ENCODE results near the gene MTMR2.
A peak's percentile ranks its signal among the peaks of the same experiment; 100 is the strongest.
"Not testable (repeated sequence)": the region's sequence is repeated elsewhere in the genome, so short reads cannot be mapped to it uniquely, and the experiment has no call there.

Gene MTMR2

DNA sequence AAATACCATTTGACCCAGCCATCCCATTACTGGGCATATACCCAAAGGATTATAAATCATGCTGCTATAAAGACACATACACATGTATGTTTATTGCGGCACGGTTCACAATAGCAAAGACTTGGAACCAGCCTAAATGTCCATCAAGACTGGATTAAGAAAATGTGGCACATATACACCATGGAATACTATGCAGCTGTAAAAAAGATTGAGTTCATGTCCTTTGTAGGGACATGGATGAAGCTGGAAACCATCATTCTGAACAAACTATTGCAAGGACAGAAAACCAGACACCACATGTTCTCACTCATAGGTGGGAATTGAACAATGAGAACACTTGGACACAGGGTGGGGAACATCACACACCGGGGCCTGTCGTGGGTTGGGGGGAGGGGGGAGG lies 112.9 kb downstream of the MTMR2 start:
- not testable (repeated sequence) for H3K27me3 ChIP-seq (ENCODE audit: low read depth, low read length); H3K27ac ChIP-seq (ENCODE audit: low read length); H3K4me1 ChIP-seq (ENCODE audit: control insufficient read depth in 1 of 2, insufficient read depth in 2 of 2, low read length in 2 of 2); H3K4me3 ChIP-seq (ENCODE audit: low read depth in 1 of 2, low read length in 2 of 2); H3K36me3 ChIP-seq (ENCODE audit: control insufficient read depth in 1 of 2, insufficient read depth in 2 of 2, low read length in 2 of 2); H3K9me3 ChIP-seq (ENCODE audit: control insufficient read depth in 1 of 2, low read length in 2 of 2)

DNA sequence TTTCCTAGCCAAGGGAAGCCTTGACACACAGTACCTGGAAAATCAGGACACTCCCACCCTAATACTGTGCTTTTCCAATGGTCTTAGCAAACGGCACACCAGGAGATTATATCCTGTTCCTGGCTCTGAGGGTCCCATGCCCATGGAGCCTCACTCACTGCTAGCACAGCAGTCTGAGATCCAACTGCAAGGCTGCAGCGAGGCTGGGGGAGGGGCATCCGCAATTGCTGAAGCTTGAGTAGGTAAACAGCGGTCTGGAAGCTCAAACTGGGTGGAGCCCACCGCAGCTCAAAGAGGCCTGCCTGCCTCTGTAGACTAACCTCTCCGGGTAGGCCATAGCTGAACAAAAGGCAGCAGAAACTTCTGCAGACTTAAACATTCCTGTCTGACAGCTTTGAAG lies 117.4 kb downstream of the MTMR2 start:
- not testable (repeated sequence) for H3K27me3 ChIP-seq (ENCODE audit: low read depth, low read length); H3K27ac ChIP-seq (ENCODE audit: low read length); H3K4me3 ChIP-seq (ENCODE audit: low read depth in 1 of 2, low read length in 2 of 2); H3K4me1 ChIP-seq (ENCODE audit: control insufficient read depth in 1 of 2, insufficient read depth in 2 of 2, low read length in 2 of 2); H3K9me3 ChIP-seq (ENCODE audit: control insufficient read depth in 1 of 2, low read length in 2 of 2)
- H3K36me3 ChIP-seq (ENCODE audit: control insufficient read depth in 1 of 2, insufficient read depth in 2 of 2, low read length in 2 of 2) = peaks cover 4 to 11% of the 10 kb centered on the region in 2 donors

DNA sequence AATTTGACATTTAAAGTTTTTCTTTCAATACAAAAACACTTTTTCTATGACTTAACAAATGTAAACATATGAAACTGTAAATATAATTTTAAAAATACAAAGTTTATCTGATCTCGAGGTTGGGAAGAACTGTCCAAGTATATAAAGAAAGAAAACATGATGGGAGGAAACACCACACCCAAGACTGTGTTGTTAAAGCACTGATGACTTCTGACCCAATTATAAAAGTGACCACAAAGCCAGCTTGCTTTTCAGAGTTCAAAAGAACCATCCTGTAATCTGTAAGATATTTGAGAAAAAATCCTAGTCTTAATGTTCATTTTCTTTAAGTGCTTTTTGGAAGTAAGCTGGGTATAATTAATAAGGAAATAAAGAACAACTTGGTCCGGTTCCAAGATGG lies 118.0 kb downstream of the MTMR2 start:
- H3K27me3 ChIP-seq (ENCODE audit: low read depth, low read length) = no peaks in the 10 kb centered on the region
- H3K27ac ChIP-seq (ENCODE audit: low read length) = no peak overlapping the region
- no peak overlapping the region for H3K4me3 ChIP-seq (ENCODE audit: low read depth in 1 of 2, low read length in 2 of 2)
- H3K4me1 ChIP-seq (ENCODE audit: control insufficient read depth in 1 of 2, insufficient read depth in 2 of 2, low read length in 2 of 2) = no peaks in the 10 kb centered on the region
- H3K9me3 ChIP-seq (ENCODE audit: control insufficient read depth in 1 of 2, low read length in 2 of 2) = no peaks in the 10 kb centered on the region
- H3K36me3 ChIP-seq (ENCODE audit: control insufficient read depth in 1 of 2, insufficient read depth in 2 of 2, low read length in 2 of 2) = peaks cover 4 to 12% of the 10 kb centered on the region in 2 donors

DNA sequence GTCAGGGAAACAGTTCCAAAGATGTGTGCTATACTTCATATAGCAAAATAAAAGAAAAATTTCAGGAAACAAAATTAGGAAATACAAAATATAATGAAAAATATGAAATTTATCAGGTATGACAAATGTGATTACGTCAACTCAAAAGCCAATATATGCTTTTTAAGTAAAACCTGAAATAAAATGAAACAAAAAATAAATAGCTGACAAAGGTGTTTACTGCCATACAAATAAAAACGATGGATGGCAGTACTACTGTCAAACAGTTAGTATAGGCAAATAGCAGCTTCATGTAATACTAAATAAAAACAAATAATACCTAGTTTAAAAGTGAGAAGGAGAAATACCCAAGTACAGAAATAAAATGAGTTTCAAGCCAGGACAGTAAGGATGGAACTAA lies 119.9 kb downstream of the MTMR2 start:
- H3K27ac ChIP-seq (ENCODE audit: low read length) = no peak overlapping the region
- H3K36me3 ChIP-seq (ENCODE audit: control insufficient read depth in 1 of 2, insufficient read depth in 2 of 2, low read length in 2 of 2) = peaks cover 4 to 25% of the 10 kb centered on the region in 2 donors
- no peaks in the 10 kb centered on the region for H3K27me3 ChIP-seq (ENCODE audit: low read depth, low read length)

DNA sequence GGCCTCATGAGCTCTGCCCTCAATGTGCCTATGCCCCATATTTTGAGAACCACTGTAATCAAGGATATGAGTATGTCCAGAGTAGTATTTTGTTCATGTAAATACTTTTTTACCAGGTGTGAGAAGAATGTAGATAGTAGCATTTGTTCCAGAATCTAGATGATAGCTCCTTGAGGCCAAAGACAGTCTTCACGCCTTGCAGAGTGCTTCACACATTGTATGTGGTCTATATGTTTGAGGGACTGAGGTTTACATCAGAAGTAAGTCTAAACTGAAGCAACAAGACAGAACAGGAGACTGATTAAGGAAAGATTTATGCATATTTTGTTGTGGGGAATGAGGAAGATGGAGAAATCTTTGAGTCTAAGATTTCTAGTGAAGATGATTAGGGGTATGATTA lies 121.1 kb downstream of the MTMR2 start:
- Histone ChIP-seq H3K4me1 (ENCODE audit: control insufficient read depth in 1 of 2, insufficient read depth in 2 of 2, low read length in 2 of 2) (no peaks in the 10 kb centered on the region), H3K27me3 (ENCODE audit: low read depth, low read length) (no peaks in the 10 kb centered on the region), H3K4me3 (ENCODE audit: low read depth in 1 of 2, low read length in 2 of 2) (no peak overlapping the region), H3K9me3 (ENCODE audit: control insufficient read depth in 1 of 2, low read length in 2 of 2) (no peaks in the 10 kb centered on the region), H3K27ac (ENCODE audit: low read length) (no peak overlapping the region), H3K36me3 (ENCODE audit: control insufficient read depth in 1 of 2, insufficient read depth in 2 of 2, low read length in 2 of 2) (peaks cover 4 to 25% of the 10 kb centered on the region in 2 donors)

More for the DNA sequence above, 119.9 kb downstream of the MTMR2 start:
- Histone ChIP-seq H3K4me3 (ENCODE audit: low read depth in 1 of 2, low read length in 2 of 2) (no peak overlapping the region), H3K9me3 (ENCODE audit: control insufficient read depth in 1 of 2, low read length in 2 of 2) (no peaks in the 10 kb centered on the region), H3K4me1 (ENCODE audit: control insufficient read depth in 1 of 2, insufficient read depth in 2 of 2, low read length in 2 of 2) (no peaks in the 10 kb centered on the region)

DNA sequence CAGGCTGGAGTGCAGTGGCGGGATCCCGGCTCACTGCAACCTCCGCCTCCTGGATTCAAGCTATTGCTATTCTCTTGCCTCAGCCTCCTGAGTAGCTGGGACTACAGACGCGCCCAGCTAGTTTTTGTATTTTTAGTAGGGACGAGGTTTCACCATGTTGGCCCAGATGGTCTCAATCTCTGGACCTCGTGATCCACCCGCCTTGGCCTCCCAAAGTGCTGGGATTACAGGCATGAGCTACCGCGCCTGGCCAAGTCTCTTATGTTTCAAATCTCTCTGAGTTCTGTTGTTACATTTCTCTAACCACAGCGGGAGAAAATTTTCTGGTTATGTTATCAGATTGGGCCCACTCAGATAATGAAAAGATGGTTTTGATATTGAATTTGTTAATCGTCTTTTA lies 123.5 kb downstream of the MTMR2 start:
- H3K4me1 ChIP-seq (ENCODE audit: control insufficient read depth in 1 of 2, insufficient read depth in 2 of 2, low read length in 2 of 2) = no peaks in the 10 kb centered on the region

DNA sequence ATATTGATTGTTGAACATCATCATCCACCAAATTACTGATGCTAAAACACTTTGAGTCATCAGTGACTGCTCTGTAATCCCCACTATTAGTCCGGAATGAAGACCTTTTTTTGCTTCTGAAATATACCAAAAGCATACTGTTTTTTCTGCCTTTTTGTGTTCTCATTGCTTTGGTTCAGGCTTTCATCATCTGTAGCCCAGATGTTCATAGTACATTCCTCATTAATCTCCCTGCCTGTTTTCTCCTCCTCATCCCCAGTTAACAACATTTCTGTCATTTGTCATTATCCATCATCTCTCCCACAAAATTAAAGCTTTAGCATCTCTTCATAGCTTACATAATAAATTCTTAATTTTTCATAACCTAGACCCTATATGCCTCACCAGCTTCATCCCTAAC lies 124.4 kb downstream of the MTMR2 start:
- H3K4me1 ChIP-seq (ENCODE audit: control insufficient read depth in 1 of 2, insufficient read depth in 2 of 2, low read length in 2 of 2) = no peaks in the 10 kb centered on the region
- no peak overlapping the region for H3K27ac ChIP-seq (ENCODE audit: low read length)
- H3K27me3 ChIP-seq (ENCODE audit: low read depth, low read length) = no peaks in the 10 kb centered on the region
- no peak overlapping the region for H3K4me3 ChIP-seq (ENCODE audit: low read depth in 1 of 2, low read length in 2 of 2)
- H3K36me3 ChIP-seq (ENCODE audit: control insufficient read depth in 1 of 2, insufficient read depth in 2 of 2, low read length in 2 of 2) = peaks cover 0 to 25% of the 10 kb centered on the region in 2 donors
- no peaks in the 10 kb centered on the region for H3K9me3 ChIP-seq (ENCODE audit: control insufficient read depth in 1 of 2, low read length in 2 of 2)

More for the DNA sequence above, 123.5 kb downstream of the MTMR2 start:
- Histone ChIP-seq H3K36me3 (ENCODE audit: control insufficient read depth in 1 of 2, insufficient read depth in 2 of 2, low read length in 2 of 2) (peaks cover 0 to 25% of the 10 kb centered on the region in 2 donors), H3K9me3 (ENCODE audit: control insufficient read depth in 1 of 2, low read length in 2 of 2) (no peaks in the 10 kb centered on the region), H3K4me3 (ENCODE audit: low read depth in 1 of 2, low read length in 2 of 2) (no peak overlapping the region), H3K27me3 (ENCODE audit: low read depth, low read length) (no peaks in the 10 kb centered on the region), H3K27ac (ENCODE audit: low read length) (no peak overlapping the region)

DNA sequence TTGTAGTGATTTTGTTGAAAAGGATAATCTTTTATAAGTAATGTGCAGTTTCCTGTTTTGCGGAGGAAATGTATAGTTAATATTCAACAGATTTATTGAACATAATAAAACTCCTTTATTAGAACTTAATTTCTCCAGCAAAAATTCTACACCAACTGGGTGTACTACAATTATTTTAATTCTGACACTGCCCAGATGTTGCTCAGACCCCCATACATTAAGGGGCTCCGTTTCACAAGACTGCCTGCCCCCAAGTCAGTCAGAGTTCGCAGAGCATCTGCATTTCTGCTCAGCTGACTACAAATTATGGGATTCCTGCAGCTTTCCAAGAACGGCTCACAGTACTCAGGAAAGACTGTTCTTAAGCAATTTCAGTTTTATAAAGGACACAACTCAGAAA lies 127.4 kb downstream of the MTMR2 start:
- no peaks in the 10 kb centered on the region for H3K27me3 ChIP-seq (ENCODE audit: low read depth, low read length)
- H3K4me3 ChIP-seq (ENCODE audit: low read depth in 1 of 2, low read length in 2 of 2) = no peak overlapping the region
- H3K27ac ChIP-seq (ENCODE audit: low read length) = no peak overlapping the region
- peaks cover 6% of the 10 kb centered on the region in 2 donors for H3K4me1 ChIP-seq (ENCODE audit: control insufficient read depth in 1 of 2, insufficient read depth in 2 of 2, low read length in 2 of 2)
- no peaks in the 10 kb centered on the region for H3K9me3 ChIP-seq (ENCODE audit: control insufficient read depth in 1 of 2, low read length in 2 of 2)
- peaks cover 0 to 14% of the 10 kb centered on the region in 2 donors for H3K36me3 ChIP-seq (ENCODE audit: control insufficient read depth in 1 of 2, insufficient read depth in 2 of 2, low read length in 2 of 2)

DNA sequence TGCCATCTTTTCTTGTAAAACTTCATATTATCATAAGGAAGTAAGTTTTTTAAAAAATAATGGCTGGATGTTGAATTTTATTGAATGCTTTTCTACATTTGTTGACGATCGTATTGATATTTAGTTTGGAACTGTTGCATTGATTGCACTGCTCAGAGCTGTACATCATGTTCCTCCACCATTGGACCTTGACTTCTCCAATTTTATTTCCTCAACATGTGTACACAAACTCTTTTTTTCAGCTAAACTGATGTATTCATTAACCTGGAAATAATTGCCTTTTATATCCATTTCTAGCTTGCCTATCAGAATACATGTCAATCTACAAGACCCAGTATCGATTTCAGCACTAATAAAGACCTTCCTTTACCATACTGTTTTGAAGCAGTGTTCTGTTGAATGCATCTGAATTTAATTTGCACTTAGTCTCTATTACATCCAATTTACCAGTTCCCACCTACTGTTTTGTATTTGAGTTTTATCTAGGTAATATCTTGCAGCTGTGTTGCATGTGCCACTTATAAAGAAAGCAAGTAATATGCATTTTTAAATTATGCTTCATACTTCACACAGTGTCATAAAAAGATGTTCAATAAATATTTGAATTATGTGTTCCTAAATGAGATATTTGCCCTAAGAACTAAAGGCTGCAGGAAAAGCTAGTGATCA lies 128.1 kb downstream of the MTMR2 start:
- Histone ChIP-seq H3K4me1 (ENCODE audit: control insufficient read depth in 1 of 2, insufficient read depth in 2 of 2, low read length in 2 of 2) (peaks cover 9 to 10% of the 10 kb centered on the region in 2 donors), H3K4me3 (ENCODE audit: low read depth in 1 of 2, low read length in 2 of 2) (no peak overlapping the region), H3K27ac (ENCODE audit: low read length) (no peak overlapping the region), H3K36me3 (ENCODE audit: control insufficient read depth in 1 of 2, insufficient read depth in 2 of 2, low read length in 2 of 2) (peaks cover 0 to 12% of the 10 kb centered on the region in 2 donors), H3K27me3 (ENCODE audit: low read depth, low read length) (no peaks in the 10 kb centered on the region), H3K9me3 (ENCODE audit: control insufficient read depth in 1 of 2, low read length in 2 of 2) (no peaks in the 10 kb centered on the region)

DNA sequence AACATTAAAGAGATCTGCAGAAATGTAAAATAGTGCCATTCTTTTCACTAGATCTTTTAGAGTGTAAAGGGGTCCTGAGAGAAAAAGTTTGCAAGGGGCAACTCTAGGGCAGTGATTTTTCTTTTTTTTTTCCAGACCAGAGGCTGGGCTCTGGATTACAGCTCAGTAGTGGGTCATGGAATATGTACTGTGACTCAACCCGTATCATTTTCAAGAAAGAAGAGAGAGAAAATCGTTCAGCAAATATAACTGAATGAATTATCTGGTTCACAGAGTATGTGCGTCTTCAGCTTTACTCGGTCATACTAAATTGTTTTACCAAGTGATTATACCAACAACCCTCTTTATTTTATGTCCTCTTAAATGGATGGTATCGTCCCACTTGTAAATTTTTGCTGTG lies 129.8 kb downstream of the MTMR2 start:
- Histone ChIP-seq H3K9me3 (ENCODE audit: control insufficient read depth in 1 of 2, low read length in 2 of 2) (no peaks in the 10 kb centered on the region), H3K4me3 (ENCODE audit: low read depth in 1 of 2, low read length in 2 of 2) (no peak overlapping the region), H3K27me3 (ENCODE audit: low read depth, low read length) (no peaks in the 10 kb centered on the region), H3K27ac (ENCODE audit: low read length) (no peak overlapping the region), H3K4me1 (ENCODE audit: control insufficient read depth in 1 of 2, insufficient read depth in 2 of 2, low read length in 2 of 2) (peaks cover 9 to 10% of the 10 kb centered on the region in 2 donors), H3K36me3 (ENCODE audit: control insufficient read depth in 1 of 2, insufficient read depth in 2 of 2, low read length in 2 of 2) (peaks cover 0 to 8% of the 10 kb centered on the region in 2 donors)

DNA sequence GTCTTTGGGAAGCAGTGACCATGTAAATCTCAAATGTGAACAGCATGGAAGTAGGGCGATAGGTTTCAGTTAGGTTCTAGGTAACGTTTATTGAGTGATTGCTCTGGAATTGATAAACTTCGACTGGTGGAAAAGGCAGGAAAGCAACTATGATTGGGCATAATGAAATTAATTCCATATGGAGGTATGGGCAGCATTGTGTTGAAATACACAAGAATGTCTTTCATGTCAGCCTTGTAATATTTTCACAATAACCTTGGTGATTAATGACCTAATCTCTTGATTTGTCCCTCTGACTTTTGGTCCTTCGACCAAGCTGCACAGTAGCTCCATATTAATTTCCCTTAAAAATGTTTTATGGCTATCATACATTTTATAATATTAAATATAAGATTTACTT lies 130.8 kb downstream of the MTMR2 start:
- no peaks in the 10 kb centered on the region for H3K9me3 ChIP-seq (ENCODE audit: control insufficient read depth in 1 of 2, low read length in 2 of 2)
- H3K36me3 ChIP-seq (ENCODE audit: control insufficient read depth in 1 of 2, insufficient read depth in 2 of 2, low read length in 2 of 2) = peaks cover 0 to 8% of the 10 kb centered on the region in 2 donors
- peak overlapping the region in 1 of 2 donors; percentile 26 for H3K4me3 ChIP-seq (ENCODE audit: low read depth in 1 of 2, low read length in 2 of 2)
- H3K27me3 ChIP-seq (ENCODE audit: low read depth, low read length) = no peaks in the 10 kb centered on the region
- H3K4me1 ChIP-seq (ENCODE audit: control insufficient read depth in 1 of 2, insufficient read depth in 2 of 2, low read length in 2 of 2) = peaks cover 17% of the 10 kb centered on the region in 2 donors
- no peak overlapping the region for H3K27ac ChIP-seq (ENCODE audit: low read length)

DNA sequence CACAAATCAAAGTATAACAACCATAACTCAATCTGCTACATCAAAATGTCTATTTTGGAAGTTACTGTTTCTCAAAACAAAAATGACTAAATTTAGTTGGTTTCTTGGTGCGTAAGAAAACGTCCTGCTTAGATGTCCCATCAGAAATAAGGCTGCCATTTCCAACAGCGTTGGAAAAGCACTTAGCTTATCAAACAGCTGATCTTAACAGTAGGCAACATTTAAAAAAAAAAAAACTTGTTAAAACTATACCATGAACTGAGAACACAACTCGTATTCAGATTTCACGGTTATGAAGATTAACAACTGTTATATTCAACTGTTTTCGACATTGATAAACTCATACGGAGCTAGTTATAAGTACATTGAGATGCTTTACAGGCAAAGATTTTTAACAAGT lies 131.2 kb downstream of the MTMR2 start:
- H3K4me1 ChIP-seq (ENCODE audit: control insufficient read depth in 1 of 2, insufficient read depth in 2 of 2, low read length in 2 of 2) = peaks cover 17 to 21% of the 10 kb centered on the region in 2 donors

More for the DNA sequence above, 131.2 kb downstream of the MTMR2 start:
- Histone ChIP-seq H3K4me3 (ENCODE audit: low read depth in 1 of 2, low read length in 2 of 2) (peak overlapping the region in 1 of 2 donors; percentile 94), H3K9me3 (ENCODE audit: control insufficient read depth in 1 of 2, low read length in 2 of 2) (no peaks in the 10 kb centered on the region), H3K36me3 (ENCODE audit: control insufficient read depth in 1 of 2, insufficient read depth in 2 of 2, low read length in 2 of 2) (peaks cover 0 to 8% of the 10 kb centered on the region in 2 donors), H3K27ac (ENCODE audit: low read length) (peak overlapping the region; percentile 99), H3K27me3 (ENCODE audit: low read depth, low read length) (no peaks in the 10 kb centered on the region)
